ENCODE measurements around the gene MTFR2. TPM values are rescaled to one million over a fixed set of nuclear protein-coding genes. Genes with fewer than 3 reads are reported as not detected.

The MTFR2 gene
- total and polyA plus RNA-seq, 4 donors: 0.08 to 3.6 (median 0.21) TPM

DNA sequence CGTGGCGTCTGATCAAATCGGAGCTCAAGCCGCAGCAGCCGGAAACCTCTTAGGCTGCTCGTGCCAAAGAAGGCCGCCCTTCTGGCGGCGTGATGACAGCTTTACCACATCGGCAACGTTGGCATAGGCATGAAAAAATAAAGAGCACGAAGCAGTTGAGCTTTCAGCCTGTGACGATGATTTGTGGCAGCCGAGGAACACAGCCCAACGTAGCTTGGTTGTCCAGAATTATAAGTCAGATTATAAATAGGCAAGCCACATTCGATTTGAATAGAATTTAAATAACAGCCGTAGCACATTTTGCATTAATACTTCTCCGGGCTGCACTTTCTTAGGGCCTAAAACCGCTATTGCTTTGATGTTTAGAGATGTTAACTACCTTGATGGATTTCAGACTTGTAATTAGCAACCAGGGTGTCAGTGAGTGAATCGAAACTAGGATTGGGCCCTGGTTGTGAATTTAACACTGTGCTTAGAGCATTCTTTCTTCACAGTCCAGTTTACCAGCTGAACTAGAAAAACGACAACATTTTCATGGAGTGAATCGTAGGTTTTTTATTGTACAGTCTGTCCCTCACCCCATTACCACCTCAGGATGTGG lies 40.4 kb upstream of the MTFR2 start:
- 4% methylated on average over 22 of the region's 22 CpGs for WGBS
- peak overlapping the region; percentile 94 to 98 for H3K9ac ChIP-seq (ENCODE audit: low read depth in 1 of 2, low read length in 2 of 2)
- peak overlapping the region; percentile 55 to 68 (median 57) for H3K4me3 ChIP-seq (ENCODE audit: low read depth in 1 of 3, low read length in 3 of 3)
- no peaks in the 10 kb centered on the region for H3K9me3 ChIP-seq (ENCODE audit: control insufficient read depth in 4 of 4, low read length in 3 of 4)
- peak overlapping the region; percentile 100 for H3K27ac ChIP-seq (ENCODE audit: low read depth in 1 of 2, low read length in 2 of 2)
- no peaks in the 10 kb centered on the region for H3K27me3 ChIP-seq (ENCODE audit: control insufficient read depth in 4 of 4, insufficient read depth in 4 of 4, low read length in 3 of 4)
- peaks cover 9 to 25% (median 13%) of the 10 kb centered on the region in 4 donors for H3K4me1 ChIP-seq (ENCODE audit: control insufficient read depth in 4 of 4, insufficient read depth in 4 of 4, low read length in 3 of 4)
- no peaks in the 10 kb centered on the region for H3K36me3 ChIP-seq (ENCODE audit: control insufficient read depth in 4 of 4, insufficient read depth in 3 of 4, low read depth in 1 of 4, low read length in 3 of 4)
- TF ChIP-seq HNF4A (conservative IDR thresholded peaks at IDR 0.05) (no peak), TAF1 (conservative IDR thresholded peaks at IDR 0.05) (peak; percentile 49), SP1 (IDR thresholded peaks at IDR 0.05) (no peak), RAD21 (IDR thresholded peaks at IDR 0.05) (peak in 1 of 2 donors; percentile 17), JUND (IDR thresholded peaks at IDR 0.05) (peak in 1 of 2 donors; percentile 4), FOXA1 (IDR thresholded peaks at IDR 0.05) (no peak), GABPA (IDR thresholded peaks at IDR 0.05 in 1 of 2, conservative IDR thresholded peaks at IDR 0.05 in 1 of 2) (no peak), FOXA2 (IDR thresholded peaks at IDR 0.05) (no peak), RXRA (IDR thresholded peaks at IDR 0.05) (no peak), HNF4G (IDR thresholded peaks at IDR 0.05) (no peak), EGR1 (IDR thresholded peaks at IDR 0.05; ENCODE audit: low read depth in 2 of 2) (no peak), YY1 (IDR thresholded peaks at IDR 0.05) (peak; percentile 35), NR2F2 (IDR thresholded peaks at IDR 0.05) (no peak)
- TF ChIP-seq, protein P1, sequence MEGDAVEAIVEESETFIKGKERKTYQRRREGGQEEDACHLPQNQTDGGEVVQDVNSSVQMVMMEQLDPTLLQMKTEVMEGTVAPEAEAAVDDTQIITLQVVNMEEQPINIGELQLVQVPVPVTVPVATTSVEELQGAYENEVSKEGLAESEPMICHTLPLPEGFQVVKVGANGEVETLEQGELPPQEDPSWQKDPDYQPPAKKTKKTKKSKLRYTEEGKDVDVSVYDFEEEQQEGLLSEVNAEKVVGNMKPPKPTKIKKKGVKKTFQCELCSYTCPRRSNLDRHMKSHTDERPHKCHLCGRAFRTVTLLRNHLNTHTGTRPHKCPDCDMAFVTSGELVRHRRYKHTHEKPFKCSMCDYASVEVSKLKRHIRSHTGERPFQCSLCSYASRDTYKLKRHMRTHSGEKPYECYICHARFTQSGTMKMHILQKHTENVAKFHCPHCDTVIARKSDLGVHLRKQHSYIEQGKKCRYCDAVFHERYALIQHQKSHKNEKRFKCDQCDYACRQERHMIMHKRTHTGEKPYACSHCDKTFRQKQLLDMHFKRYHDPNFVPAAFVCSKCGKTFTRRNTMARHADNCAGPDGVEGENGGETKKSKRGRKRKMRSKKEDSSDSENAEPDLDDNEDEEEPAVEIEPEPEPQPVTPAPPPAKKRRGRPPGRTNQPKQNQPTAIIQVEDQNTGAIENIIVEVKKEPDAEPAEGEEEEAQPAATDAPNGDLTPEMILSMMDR (IDR thresholded peaks at IDR 0.05; ENCODE audit: low read depth, low read length, missing input control): no peak
- TF ChIP-seq, protein P2, sequence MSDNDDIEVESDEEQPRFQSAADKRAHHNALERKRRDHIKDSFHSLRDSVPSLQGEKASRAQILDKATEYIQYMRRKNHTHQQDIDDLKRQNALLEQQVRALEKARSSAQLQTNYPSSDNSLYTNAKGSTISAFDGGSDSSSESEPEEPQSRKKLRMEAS (IDR thresholded peaks at IDR 0.05): peak; percentile 31
- TF ChIP-seq, protein P3, sequence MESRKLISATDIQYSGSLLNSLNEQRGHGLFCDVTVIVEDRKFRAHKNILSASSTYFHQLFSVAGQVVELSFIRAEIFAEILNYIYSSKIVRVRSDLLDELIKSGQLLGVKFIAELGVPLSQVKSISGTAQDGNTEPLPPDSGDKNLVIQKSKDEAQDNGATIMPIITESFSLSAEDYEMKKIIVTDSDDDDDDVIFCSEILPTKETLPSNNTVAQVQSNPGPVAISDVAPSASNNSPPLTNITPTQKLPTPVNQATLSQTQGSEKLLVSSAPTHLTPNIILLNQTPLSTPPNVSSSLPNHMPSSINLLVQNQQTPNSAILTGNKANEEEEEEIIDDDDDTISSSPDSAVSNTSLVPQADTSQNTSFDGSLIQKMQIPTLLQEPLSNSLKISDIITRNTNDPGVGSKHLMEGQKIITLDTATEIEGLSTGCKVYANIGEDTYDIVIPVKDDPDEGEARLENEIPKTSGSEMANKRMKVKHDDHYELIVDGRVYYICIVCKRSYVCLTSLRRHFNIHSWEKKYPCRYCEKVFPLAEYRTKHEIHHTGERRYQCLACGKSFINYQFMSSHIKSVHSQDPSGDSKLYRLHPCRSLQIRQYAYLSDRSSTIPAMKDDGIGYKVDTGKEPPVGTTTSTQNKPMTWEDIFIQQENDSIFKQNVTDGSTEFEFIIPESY (IDR thresholded peaks at IDR 0.05): no peak
- TF ChIP-seq, protein P4, sequence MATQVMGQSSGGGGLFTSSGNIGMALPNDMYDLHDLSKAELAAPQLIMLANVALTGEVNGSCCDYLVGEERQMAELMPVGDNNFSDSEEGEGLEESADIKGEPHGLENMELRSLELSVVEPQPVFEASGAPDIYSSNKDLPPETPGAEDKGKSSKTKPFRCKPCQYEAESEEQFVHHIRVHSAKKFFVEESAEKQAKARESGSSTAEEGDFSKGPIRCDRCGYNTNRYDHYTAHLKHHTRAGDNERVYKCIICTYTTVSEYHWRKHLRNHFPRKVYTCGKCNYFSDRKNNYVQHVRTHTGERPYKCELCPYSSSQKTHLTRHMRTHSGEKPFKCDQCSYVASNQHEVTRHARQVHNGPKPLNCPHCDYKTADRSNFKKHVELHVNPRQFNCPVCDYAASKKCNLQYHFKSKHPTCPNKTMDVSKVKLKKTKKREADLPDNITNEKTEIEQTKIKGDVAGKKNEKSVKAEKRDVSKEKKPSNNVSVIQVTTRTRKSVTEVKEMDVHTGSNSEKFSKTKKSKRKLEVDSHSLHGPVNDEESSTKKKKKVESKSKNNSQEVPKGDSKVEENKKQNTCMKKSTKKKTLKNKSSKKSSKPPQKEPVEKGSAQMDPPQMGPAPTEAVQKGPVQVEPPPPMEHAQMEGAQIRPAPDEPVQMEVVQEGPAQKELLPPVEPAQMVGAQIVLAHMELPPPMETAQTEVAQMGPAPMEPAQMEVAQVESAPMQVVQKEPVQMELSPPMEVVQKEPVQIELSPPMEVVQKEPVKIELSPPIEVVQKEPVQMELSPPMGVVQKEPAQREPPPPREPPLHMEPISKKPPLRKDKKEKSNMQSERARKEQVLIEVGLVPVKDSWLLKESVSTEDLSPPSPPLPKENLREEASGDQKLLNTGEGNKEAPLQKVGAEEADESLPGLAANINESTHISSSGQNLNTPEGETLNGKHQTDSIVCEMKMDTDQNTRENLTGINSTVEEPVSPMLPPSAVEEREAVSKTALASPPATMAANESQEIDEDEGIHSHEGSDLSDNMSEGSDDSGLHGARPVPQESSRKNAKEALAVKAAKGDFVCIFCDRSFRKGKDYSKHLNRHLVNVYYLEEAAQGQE (IDR thresholded peaks at IDR 0.05): no peak
- TF ChIP-seq, protein P5, sequence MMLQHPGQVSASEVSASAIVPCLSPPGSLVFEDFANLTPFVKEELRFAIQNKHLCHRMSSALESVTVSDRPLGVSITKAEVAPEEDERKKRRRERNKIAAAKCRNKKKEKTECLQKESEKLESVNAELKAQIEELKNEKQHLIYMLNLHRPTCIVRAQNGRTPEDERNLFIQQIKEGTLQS (IDR thresholded peaks at IDR 0.05): peak; percentile 5
- DNase-seq (ENCODE audit: low spot score): no peak
